HPDE6-E6E7 (cell line): Measurements from ENCODE around the gene NTRK2.

ENCODE experiments used
- DNase-seq: peaks from one replicate; pipeline ENCODE4 v3.0.0; 2011; ENCODE audit warnings: missing footprints; ENCODE audit errors: extremely low spot score

NTRK2 gene

DNA sequence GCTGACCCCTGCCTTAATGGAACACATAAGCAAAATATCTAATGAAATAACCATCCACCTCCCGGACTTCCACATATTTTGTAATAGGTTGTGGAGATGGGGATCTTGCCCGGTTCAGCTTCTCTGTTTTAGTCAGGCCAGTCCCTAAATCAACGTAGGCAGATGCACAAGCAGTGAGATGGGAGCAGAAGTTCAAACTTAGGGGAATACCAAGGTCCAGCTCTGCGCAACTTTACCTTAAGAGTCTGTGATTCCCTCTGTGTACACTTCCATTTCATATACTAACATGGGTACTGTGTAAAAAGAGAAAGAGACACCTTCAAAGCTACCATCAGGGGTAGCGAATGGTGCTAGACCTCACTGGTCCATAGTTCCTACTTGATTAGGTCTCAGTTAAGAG, 110.9 kb downstream of the NTRK2 start:
- no peak for DNase-seq

DNA sequence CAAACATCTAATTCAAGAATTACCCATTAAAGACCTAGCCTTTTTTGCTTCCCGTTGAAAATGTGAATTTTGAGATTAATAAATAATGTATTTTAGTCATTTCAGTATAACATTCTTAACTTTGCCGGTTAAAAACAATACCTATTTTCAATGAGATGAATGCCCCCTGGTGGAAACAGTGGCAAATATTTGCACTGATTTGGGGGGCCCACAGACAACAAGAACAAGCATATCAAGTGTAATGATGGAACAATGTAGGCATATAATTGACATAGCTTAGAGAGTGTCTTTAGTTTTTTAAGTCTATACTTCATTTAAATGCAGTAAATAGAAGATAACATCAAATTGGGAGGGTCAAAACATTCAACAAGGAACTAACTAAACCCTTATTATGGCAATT, 111.9 kb downstream of the NTRK2 start:
- DNase-seq: no peak

DNA sequence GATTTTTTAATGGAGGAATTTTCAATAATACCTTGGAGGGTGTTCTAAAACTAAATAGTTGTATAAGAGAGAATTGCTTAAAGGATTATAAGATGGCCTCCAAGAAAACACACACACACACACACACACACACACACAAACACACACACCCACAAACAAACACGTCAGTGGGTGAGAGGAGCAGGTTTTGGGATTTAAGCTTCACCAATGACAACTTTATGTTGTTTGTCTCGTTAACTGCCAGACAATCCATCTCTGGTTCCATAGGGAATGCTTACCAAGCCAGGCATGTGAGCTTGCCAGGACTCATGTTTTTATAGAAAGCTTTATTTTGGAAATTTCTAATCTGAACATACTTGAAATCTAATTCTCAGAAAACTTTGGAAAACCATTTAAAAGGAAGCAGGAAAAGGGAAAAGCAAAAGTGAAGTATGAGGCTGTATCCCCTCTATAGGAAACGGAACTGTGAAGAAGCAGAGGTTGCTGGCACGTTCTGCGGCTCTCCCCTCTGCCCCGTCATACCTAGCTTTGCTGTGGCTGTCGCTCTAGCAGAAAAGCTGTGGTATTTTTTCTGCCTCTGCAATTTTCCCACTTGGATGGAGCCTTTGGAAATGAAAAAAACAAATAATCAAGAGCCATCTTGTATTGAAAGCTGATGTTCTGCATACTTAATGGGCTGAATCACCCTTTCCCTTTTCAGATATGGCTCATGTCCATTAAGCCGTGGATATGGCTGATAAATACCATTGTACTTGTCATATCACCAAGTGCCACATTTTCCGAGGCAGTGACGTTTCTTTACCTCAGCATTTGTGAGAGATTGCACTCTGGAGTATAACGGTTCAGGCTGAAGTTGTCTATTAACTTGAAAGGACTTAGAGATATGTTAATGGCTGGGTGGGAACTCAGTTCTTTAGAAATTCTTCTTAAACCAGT, 112.7 kb downstream of the NTRK2 start:
- DNase-seq: no peak

DNA sequence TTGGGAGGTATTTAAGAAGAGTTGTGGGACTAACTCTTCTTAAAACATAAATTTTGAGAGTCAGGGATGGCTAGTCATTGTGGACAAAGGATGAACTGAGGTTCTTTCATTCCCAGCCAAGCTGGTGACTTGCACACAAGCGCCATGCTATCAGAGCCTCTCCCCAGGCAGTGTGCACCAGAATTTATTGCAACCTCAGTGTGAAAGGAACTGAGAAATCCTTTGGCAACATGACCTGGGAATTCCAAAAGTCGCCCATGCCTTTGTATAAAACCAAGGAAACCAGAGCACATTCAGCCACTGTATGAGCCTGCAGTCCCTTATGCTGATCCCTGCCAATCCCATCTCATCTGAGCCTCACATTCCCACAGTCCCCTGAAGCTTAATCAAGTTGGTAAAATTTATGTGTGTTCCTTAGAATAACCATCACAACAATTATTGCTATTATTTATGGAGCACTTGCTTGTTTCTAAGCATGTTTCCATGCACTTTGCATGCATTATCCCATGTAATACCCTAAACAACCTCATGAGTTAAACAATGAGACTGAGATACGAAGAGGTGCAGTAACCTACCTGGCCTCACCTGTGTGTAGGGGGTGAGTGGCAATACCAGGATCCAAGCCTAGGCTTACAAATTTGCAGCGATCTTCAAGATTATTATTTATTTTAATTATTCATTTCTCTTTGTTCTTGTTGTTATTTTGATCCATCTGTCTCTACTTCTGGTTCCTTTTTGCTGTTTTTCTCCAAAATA, 116.4 kb downstream of the NTRK2 start:
- no peak for DNase-seq

DNA sequence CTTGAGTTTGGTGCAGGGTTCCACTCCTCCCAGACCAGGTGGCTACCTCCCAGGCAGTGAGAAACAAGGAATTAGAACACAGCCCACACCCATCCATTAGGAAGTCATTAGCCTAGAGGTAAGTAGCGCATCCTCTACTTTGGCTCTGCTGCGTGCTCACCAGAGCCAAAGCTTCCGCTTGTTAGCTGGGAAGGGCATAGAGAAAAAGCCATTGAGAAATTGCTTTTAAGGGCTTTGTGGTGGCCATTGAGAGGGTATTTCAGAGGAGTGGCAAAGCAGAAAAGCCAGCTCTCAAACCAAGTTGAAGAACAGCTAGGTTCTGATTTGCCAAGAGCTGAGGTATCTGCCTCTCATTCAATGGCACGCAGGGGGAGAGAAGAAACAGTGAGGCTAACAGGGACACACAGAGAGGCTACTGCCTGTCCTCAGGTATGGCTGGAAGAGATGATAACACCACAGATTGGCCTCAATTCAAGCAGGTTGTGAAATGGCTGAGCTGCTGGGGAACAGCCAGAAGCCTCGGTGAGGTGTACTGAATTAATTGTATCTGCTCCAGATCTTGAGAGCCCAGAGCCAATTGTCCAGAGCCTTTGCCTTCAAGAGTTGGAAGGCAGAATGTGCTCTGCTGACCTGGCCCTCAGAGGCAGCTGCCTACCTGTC, 119.4 kb downstream of the NTRK2 start:
- DNase-seq: no peak

DNA sequence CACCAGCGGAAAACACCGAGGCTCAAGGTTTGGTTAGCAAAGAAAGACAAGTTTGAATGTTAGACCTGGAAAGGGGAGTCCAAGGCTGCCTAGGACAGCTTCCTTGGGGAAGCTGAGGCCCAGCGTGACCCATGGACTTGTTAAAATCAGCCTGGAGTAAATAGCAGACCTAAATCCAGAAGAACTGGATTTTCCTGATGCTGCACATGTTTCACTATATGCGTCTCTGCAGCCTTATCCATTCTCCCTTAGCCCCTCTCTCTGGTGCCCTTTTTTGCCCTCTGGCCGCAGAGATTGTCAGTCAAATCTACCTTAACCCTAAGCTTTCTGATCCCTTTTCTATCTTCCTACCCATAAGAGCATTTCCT, 119.9 kb downstream of the NTRK2 start:
- no peak for DNase-seq

DNA sequence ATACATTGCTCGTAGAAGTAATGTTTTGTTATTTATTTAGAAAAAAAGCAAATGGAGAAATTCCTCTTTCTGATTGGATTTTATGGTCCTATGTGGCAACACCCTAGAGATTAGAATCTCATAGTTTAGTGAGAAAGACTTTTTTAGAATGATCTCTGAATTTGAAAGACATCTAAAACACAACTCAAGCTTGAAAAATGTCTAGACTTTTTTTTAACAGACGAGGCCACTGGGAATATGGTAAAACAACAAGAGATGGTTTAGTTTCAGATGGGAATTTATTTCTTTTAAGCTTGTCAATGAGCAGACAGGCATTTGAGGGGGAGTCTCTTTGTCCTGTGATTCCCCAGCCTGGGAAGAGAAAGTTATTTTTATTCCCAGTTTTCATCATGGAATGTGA, 122.1 kb downstream of the NTRK2 start:
- no peak for DNase-seq

DNA sequence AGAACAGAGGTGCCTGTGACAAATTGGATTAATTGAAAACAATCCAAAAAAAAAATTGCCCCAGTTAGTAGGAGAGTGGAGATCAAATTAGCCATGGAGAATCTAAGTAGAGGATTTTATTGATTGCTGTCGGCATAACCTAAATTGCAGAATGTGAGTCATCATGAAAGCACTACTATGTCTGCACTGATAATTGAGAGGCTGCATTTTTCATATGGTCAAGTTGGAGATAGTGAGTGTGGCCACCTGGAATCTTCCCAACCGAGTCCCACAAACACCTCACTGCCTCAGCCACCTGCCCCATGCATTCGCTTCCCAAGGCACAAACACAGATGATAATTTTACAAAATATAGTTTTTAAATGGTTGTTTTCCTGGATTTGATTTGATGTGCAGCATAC, 123.7 kb downstream of the NTRK2 start:
- no peak for DNase-seq

DNA sequence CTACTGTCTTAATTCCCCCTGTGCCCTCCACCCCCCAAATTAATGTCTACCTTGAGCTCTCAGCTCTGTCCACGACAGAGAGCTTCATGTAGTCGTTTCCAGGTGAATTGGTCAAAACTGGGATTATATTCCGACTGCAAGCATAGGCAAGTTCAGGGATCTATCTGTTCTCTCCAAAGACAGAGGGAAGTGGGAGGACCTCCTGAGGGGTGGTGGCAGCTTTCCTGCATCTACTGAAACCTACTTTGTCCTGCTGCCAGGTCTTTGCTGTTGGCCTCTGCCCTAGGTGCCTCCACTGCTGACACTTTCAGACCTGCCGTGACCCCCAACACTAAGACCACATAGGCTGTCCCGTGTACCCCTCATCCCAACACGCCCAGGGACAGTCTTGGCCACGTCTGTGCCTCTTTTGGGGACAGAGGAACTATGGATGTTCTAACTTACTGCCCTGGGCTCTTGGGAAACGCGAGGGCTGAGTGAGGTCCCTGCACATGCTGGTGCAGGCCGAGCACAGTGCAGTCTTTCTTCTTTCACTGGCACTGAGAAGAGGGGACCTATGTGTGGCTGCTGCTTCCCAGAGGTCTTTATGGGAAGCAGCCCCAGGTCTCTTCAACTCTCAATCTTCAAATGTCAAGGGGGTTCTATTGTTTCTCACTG, 125.6 kb downstream of the NTRK2 start:
- no peak for DNase-seq

DNA sequence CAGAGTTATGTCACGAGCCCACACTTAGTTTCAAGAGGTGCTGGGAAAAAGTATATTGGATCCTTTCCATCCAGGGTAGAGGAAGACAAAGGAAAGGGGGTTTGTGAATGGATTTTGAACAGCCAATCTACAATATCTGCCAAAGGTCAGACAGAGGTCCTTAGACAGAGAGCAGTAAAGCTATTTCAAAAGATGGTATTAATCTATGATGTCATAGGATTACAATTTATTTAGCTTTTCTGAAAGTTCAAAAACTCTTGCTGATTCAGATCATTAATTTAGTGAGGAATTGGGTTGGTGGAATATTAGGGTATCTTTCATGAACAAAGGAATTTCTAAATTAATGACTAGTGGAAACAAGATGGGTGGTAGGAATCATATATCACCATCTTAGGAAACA, 126.9 kb downstream of the NTRK2 start:
- no peak for DNase-seq

DNA sequence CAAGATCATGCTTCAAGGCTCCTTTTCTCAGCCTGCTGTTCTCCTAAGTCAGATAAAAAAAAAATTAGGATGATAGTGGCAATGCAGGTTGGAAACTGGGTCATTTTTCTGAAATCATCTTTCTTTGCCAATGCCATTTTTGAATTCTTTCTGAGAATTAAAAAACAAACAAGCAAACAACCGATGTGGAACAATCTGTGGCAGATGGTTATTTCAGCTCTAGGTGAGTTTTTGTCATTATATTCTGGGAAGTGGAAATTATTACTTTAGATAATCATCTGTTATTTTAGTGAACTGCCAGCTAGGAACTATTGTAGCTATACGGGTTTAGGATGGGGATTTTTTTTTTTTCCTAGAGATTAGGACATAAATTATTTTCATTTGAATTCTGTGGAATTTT, 129.7 kb downstream of the NTRK2 start:
- DNase-seq: no peak

DNA sequence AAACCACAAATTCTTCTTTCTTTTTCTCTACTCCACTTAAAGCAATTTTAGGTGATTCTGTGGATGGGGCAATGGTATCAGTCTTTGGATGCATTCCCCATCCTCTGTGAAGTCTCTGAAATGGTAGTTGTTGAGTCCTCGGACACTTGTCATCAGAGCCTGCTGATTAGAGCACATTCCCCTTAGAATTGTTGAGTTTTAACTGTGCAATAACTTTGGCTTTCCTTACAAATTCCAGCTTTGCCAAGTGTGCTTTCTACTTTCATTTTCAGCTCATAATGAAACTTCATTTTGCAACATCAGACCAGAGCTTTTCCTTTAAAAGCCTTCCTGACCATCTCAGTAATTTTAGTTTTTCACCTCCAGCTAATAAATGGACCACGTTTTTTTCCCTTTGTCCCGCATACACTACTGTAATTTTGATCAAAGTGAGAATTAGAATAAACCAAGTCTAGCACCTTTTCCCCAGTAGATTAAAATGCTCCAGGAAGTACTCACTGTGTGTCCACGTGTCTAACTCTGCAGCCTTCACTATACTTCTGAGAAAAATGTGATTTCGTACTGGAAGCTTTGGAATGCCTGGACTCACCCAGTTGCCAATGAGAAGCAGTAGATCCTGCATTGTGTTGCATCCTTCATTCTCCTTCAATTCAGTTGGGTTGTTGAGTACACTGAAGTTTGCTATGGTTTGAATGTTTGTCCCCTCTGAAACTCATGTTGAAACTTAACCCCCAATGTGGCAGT, 135.6 kb downstream of the NTRK2 start:
- DNase-seq: no peak

DNA sequence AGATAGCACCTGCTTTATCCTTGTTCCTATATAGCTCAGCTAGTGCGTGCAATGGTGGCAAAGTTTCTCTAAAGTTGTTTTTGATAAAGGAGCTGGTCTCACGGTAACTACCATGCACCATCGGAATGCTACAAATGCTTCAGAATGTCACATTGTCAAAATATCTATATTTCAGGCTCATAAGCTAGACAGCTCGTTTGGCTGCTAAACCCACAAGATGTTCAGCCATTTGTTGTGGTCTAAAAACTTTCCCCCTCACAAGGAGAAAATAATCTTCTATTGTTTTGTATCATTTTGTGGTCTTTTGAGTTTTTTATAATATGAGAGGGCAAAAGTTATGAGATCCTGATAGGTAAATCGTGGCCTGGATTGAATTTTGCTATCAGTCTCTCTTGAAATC, 137.9 kb downstream of the NTRK2 start:
- no peak for DNase-seq

DNA sequence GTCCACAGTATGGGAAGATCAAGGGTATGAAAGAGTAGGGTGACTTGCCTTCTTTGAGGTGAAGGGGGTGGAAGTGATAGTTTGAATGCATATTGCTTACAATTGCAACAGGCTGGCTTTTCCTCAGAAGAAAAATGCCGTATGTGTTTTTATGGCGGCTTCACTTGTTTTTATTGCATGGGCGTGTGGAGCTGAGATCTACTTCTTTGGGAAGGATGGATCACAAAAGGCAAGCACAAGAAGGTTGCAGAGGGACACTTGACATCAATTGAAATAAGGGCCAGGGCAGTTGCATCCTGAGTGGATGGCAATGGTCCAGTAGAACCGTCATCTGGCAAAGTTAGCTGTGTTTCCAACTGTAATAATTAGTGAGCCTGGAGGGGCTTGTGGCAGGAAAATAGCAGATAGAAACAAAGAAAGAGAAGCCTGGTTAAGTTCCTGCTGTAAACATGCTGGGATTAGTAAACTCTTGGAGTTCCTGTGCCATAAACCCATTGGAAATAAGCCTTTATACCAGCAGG, 138.4 kb downstream of the NTRK2 start:
- no peak for DNase-seq

DNA sequence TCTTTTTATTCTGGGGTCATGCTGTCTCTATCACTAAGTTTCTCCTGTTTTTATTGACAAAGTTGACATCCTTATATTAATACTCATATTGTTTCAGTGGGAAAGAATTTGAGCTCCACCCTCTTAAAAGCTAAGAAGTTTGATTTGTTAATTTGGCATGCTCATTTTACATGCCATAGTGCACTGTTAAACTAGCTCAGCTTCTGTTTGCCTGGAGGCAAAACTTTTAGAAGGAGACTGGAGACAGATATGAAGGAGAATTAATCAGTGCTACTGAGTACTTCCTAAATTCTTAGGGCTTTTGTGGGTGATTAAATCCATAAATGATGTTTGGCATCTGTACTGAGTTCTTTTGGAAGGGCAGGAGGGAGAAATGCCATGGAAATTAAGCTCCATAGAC, 138.9 kb downstream of the NTRK2 start:
- no peak for DNase-seq

DNA sequence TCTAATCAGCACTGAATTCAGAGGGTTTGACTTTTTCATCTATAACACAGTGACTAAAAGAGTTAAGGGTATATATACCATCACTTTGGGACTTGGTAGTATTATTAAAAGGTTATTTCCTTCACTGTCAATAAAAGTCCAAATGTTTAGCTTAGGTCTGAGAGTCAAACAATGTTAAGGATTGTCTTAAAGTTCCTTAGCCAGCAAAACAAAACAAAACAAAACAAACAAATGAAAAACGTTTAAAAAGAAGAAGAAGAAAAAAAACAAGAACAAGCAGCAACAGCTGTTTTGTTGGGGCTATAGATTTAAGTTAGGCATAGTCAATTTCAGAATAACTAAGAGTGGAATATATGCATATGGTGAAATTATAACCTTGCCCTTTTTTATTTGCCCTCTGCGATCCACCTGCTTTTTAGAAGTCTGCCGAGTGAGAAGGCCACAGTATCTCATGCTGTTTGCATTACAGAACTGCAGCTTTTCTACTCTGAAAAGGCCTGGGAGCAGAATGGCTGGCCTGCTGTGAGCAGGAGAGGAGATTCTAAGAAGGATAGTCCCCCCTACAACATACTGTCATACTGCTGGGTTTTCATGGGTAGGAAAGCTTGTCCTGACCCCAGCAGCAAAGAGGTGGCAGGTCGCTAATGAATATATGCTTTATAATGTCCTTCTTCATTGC, 141.7 kb downstream of the NTRK2 start:
- no peak for DNase-seq

DNA sequence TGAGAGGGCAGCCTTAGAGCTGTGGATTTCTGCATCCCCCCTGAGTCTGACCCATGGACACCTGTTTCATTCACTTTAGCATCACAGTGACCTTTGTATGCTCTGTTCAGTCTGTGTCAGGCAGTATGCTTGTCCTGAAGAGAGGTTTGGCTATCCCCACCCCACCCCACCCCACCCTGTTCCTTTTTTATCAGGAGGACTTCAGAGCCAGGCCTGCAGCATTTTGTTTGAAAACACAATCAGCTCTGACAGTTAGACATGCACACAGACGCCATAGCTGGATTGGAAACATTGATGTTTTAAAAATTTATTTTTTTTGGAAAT, 142.2 kb downstream of the NTRK2 start:
- no peak for DNase-seq

DNA sequence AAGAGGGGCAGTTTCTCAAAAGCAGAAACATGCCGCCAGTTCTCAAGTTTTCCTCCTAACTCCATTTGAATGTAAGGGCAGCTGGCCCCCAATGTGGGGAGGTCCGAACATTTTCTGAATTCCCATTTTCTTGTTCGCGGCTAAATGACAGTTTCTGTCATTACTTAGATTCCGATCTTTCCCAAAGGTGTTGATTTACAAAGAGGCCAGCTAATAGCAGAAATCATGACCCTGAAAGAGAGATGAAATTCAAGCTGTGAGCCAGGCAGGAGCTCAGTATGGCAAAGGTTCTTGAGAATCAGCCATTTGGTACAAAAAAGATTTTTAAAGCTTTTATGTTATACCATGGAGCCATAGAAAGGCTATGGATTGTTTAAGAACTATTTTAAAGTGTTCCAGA, 142.8 kb downstream of the NTRK2 start:
- no peak for DNase-seq

DNA sequence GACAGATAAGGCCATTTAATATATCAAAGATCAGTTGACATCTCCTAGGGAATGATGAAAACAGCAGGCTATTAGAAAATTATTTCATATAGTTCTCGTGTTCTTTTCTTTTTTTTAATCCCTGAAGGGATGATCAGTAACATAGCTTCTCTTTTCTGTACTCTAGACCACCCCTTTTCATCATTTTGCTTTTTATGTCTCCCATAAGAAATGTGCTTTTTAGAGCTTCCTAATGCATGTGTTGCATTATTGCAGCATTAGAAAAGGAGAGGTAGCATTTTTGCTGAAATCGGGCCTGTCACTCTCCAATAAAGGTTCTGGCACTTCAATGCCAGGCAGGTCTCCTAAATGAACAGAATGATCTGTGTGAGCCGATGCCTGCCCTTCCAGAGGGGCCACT, 143.3 kb downstream of the NTRK2 start:
- no peak for DNase-seq

DNA sequence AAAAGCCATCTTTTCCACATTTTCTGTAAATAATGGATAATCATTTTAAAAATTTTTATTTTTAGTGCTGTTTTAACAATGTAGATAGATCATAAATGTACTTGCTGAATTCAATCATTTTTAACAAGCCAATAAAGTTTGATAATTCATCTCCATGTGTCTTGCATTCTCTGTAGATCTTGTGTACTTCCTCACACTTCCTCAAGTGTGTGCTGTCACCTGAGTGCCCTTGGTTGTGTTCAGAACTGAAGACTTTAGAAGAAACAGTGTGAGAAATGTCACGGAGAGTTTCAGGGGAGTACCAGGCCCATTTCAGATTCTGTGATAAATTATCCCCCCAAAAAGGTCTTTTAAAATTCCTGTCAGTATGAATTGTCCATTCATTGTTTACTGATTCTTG, 146.0 kb downstream of the NTRK2 start:
- no peak for DNase-seq

DNA sequence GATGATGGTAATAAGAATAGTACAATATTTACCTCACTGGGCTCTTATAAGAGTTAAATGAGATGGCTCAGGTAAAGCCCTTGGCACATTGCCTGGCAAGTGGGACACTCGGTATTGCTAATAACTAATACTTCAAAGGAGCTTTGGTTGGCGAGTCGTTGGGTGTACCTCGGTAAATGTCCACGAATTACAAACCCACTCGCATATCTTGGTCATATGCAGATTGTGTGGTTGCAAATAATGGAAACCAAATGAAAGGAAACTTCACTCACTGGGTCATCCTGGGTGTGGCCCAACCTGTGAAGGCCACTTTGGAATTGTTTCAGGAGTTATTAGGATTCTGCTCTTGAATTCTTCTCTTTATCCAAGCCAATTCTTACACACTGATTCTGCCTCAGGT, 147.5 kb downstream of the NTRK2 start:
- DNase-seq: no peak
